ENCODE data around the gene UGT3A1.
"Not testable (repeated sequence)": the region's sequence is repeated elsewhere in the genome, so short reads cannot be mapped to it uniquely, and the experiment has no call there.

The UGT3A1 gene, protein sequence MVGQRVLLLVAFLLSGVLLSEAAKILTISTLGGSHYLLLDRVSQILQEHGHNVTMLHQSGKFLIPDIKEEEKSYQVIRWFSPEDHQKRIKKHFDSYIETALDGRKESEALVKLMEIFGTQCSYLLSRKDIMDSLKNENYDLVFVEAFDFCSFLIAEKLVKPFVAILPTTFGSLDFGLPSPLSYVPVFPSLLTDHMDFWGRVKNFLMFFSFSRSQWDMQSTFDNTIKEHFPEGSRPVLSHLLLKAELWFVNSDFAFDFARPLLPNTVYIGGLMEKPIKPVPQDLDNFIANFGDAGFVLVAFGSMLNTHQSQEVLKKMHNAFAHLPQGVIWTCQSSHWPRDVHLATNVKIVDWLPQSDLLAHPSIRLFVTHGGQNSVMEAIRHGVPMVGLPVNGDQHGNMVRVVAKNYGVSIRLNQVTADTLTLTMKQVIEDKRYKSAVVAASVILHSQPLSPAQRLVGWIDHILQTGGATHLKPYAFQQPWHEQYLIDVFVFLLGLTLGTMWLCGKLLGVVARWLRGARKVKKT

DNA sequence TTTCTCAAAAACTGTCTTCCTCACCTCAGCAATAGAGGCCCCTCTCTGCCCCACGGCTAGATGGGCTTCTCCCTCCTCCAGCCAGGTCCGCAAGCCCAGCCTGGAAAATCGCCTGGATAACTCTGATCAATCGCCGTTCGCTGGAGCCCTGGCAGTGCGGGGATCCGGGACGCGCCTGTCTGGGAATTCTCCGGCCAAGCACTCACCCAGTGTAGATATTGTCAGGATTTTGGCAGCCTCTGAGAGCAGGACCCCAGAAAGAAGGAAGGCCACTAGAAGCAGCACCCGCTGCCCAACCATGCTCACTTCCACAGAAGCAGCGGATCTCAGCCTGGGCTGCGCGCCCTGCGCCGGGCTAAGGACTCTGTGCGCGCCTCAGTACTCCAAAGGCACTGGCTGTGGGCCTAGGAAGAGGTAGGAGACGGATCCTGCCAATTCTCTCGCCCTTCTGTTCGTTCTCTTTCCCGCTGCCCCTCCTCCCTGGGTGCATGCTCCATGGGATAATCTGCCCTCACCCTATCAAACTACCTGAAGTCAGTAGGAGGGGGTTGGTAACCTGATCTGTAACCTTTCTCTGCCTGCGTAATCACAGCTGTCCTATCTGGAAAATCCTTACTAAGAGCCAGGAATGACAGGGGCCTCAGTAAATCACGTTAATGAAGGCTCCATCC is at the start of gene UGT3A1:
UGT3A1 (minus strand) TSS at position 450 of the 671 bp plus-strand sequence; CDS start at position 300, 150 bp downstream.
- DNase-seq (ENCODE audit: low read depth), result no peak

DNA sequence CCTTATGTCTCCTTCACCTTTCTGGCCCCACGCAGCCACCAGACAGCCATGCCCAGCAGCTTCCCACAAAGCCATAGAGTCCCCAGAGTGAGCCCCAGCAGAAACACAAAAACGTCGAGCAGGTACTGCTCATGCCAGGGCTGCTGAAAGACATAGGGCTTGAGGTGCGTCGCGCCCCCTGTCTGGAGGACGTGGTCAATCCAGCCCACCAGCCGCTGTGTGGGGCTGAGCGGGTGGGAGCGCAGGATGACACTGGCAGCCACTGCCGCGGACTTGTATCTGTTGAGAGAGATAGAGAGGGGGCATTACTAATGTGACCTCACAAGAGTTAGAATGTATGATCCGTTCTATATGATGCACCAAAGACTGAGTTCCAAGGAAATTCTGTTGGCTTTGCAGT is 44.5 kb upstream of the UGT3A1 start:
- DNase-seq (ENCODE audit: low read depth), result no peak

DNA sequence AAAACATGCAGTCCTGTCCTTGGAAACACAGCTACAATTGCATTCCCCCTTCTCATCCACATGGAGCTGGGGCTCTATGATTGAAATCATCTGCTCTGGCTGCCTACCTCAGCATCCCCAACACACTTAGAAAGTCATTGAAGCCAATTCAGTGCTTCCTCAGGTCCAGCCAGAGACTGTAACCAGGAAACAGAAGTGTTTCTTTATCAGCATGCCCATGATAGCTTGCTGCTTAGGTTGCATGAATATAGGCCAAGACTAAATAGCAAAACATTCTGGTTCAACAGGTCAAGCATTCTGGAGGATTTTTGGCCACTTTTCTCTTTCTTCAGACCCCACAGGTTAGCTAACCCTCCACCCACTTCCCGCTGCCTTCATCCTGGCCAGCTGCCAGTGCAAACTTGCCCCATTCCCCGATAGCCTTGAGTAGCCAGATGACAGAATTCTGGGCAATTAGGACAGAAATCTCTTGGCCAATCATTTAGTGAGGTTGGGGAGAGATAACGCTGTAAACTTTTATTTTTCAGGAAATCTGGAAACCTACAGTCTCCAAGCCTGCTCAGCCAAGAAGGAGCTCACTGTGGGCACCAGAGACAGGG is 43.4 kb upstream of the UGT3A1 start:
- DNase-seq (ENCODE audit: low read depth), result not testable (repeated sequence)

DNA sequence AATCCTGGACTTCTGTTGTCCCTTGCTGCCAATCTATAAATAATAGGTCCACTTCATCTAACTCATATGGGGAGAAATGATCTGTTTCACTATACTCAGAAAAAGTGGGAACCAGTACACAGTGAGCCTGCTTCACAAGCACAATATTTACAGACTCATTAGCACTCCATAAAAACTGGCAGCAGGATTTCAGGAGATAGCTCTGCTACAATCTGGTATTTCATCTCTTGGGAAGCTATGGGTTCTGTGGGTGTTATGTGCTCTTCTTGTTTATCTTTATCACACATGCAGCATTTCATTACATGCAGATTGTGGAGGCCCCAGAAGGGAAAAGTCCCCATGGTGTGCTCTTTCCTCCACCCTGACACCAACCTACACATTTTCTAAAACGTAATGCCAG is 42.3 kb upstream of the UGT3A1 start:
- DNase-seq (ENCODE audit: low read depth), result no peak

DNA sequence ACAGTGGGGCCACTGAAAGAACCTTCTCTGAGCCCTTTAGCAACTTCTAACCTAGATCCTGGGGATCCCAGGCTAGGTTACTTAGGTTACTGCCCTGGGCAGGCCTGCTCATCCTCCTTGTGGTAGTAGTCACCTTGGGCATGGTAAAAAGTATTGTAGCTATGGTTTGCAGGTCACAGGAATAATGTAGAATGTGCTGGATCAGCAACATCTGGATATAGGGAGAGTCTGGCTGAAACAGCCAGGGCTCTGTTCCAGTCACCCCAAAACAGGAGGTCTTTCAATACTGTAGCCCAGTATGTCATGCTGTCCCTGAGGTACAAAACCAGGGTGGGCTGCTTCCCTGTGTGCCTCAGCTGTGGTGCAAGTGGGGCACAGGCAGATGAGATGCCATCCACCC is 41.9 kb upstream of the UGT3A1 start:
- DNase-seq (ENCODE audit: low read depth), result no peak

DNA sequence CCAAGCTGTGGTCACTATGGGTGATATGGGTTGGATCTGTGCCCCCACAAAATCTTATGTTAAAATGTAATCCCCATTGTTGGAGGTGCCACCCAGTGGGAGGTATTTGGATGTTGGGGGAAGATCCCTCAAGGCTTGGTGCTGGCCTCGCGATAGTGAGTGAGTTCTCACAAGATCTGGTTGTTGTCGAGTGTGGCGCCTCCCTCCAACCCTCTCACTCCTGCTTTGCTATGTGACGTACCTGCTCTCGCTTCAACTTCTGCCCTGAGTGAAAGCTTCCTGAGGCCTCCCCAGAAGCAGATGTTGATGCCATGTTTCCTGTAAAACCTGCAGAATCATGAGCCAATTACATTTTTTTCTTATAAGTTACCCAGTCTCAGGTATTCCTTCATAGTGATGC is 40.0 kb upstream of the UGT3A1 start:
- no peak for DNase-seq (ENCODE audit: low read depth)

DNA sequence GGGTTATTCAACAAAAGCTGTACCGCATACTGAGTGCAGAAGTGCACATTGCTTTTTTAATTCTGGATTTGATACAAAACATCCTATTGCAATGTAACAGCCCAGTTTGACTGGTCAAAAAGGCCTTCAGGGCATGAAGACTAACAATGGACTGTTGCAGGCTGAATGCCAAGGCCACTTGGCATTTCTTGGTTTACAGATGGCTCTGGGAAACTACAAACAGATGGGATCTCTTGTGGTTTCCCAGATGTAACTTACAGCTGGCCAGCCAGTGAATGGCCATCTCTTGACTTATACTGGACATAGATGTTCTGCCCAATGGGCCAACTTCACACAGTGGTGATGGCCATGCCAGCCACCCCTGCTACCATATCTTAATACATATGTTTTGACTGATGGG is 38.7 kb upstream of the UGT3A1 start:
- DNase-seq (ENCODE audit: low read depth), result no peak

DNA sequence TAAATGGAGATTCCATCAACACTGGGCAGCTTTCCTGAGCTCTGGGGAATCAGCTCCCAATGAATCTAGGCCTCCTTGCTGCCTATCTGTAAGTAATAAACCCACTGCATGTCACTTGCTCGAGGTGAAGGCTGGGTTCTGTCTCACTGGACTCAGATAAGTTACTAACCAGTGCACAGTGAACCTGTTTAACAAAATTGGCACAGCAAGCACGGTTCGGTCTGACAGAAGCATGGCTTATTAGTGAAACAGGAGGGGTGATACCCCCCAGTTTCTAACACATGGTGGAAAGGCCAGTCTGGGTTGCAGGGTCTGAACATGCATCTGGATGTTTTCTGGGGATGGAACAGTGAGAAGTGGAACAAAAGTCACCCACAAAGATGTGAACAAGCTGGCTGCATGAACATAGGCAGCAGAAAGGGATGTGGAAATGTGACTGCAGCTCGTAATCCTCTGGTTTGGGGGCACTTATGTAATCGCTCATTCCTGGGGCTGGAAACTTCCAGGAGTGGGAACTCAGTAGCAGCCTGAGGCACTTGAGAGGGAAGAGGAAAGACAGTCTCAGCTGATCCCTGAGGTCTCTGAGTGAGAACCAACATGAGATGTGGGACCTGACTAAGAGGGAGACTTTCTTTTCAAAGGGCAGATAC is 37.8 kb upstream of the UGT3A1 start:
- DNase-seq (ENCODE audit: low read depth), result no peak

DNA sequence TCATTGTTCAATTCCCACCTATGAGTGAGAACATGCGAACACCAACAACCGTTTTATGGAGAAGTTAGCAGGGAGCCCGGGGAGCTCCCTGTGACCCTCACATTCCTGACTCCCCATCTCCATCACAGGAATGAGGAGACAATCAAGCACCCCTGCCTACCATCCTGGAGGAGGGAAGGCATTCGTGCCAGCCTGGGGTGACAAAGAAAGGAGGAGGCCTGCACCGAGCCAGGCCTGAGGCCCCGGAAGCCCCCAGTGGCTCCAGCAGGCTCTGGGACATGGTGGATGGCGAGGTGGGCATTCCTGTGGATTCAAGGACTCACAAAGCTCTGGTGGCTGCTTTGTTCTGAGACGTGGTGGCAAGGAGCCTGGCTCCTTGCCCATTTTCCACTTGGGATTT is 36.5 kb upstream of the UGT3A1 start:
- no peak for DNase-seq (ENCODE audit: low read depth)

DNA sequence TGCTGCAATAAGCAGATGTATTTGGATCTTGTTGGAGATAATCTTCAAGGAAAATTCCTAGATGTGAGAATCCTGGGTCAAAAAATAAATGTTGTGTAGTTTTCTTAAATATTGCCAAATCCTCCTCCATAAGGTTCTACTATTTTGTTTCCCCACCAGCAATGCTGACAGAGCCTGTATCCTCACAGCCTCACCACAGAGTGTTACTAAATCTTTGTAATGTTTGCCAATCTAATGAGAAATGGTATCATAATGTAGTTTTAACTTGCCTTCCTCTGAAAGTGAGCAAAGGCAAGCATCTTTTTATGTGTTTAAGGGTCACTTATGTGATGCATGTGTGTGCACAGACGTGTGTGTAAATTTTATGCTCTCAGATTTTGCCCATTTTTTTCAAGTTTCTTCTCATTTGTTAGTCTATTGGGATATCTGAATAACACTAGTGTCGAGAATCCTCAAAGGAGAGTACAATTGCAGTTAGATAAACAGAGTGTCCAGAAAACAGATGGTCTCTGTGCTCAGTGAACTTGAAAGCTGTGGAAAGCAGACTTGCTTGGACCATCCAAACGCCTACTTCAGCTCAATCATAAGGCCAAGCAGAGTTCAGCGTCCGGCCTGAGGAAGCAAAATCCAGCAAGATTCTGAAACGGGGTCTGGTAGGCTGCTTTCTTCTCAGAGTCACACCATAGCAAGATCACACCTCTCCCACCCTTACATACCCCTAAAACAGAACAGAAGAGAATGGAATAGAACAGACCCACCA is 35.7 kb upstream of the UGT3A1 start:
- DNase-seq (ENCODE audit: low read depth), result no peak

DNA sequence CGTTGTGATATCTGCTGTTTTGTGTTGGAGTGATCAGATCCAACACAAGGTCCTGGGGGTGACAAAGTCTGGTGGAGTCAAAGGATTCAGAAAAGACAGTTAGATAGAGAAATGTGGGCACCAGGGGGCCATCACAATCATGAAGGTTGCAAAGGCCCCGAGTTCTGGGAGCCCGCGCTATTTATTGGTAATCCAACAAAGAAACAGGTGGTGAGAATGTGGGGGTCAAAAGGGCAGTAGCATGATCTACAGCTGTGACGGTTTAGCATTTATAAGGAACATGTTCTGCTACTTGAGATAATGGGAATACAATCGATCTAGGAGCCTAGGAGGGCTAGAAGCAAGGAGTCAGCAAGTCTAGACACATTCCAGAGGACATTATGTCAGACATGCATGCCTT is 31.1 kb upstream of the UGT3A1 start:
- not testable (repeated sequence) for DNase-seq (ENCODE audit: low read depth)

DNA sequence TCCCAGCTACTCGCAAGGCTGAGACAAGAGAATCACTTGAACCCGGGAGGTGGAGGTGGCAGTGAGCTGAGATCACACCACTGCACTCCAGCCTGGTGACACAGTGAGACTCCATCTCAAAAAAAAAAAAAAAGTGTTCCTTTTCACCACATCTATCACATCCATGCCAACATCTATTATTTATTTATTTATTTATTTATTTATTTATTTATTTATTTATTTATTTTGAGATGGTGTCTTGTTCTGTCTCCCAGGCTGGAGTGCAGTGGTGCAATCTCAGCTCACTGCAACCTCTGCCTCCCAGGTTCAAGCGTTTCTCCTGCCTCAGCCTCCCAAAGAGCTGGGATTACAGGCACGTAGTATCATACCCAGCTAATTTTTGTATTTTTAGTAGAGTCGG is 28.4 kb upstream of the UGT3A1 start:
- not testable (repeated sequence) for DNase-seq (ENCODE audit: low read depth)

DNA sequence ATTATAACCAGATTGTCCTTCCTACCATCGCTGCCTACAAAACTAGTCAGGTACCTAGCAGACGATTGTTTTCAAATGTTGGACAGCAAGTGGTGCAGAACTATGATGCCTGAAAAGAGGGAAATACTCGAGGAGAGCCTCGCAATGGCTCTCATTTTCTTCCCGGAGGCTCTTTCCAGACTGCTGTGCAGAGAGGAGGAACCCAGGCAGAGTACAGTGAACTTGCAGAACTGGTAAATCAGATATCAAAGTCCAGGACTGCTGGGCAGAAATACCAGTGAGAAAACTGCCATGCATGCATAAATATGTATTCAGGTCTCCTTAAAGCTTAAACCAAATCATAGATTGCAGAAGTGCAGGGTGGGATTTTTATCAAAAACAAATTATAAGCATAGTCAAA is 26.4 kb upstream of the UGT3A1 start:
- no peak for DNase-seq (ENCODE audit: low read depth)

DNA sequence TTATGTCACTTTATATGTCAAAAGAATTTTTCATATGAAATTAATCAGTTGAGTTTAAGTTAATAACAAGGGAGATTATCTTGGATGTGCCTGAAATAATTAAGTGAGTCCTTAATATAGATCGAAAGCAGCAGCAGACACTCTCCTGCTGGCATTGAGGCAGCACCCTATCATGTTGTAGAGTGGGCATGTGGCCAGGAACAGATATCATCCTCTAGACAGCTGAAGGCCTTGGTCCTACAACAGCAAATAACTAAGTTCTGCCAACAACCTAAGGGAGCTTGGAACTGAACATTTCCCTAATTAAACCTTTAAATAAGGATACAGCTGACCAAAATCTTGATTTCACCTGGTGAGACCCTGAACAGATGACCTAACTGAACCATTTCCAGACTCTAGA is 25.8 kb upstream of the UGT3A1 start:
- no peak for DNase-seq (ENCODE audit: low read depth)

DNA sequence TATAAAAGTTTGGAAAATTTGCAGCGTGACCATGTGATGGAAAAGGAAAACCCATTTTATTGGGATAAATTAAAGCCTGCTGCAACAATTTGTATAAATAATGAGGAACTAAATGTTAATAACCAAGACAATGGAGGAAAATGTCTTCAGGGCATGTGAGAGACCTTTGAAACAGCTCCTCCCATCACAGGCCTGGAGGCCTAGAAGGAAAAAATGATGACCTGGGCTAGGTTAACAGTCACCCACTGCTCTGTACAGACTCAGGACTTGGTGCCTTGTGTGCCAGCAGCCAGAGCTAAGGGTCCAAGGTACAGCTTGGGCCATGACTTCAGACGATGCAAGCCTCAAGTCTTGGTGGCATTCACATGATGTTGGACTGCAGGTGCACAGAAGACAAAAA is 22.0 kb upstream of the UGT3A1 start:
- DNase-seq (ENCODE audit: low read depth), result no peak

DNA sequence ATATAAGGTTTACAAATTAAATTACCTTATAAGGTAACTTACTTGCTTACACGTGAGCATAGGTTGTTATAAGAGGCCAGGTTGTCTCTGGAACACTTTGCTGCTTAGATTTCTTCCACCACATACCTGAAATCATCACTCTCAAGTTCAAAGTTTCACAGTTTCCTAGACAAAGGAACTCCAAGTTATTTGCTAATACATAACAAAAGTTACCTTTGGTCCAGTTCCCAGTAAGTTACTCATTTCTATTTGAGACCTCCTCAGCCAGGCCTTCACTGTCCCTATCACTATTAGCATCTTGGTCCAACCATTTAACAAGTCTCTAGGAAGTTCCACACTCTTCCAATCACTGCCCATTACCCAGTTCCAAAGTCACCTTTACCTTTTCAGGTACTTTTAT is 18.5 kb upstream of the UGT3A1 start:
- DNase-seq (ENCODE audit: low read depth), result no peak

DNA sequence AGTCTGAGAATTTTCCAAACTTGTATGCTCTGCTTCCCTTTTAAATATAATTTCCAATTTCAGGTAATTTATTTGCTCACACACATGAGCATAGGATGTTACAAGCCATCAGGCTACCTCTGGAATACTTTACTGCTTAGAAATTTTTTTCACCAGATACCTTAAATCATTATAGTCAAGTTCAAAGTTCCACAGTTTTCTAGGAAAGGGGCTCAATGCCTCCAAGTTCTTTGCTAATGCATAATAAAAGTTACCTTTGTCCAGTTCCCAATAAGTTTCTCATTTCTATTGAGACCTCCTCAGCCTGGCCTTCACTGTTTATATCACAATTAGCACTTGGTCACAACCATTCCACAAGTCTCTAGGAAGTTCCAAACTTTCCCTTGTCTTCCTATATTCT is 16.2 kb upstream of the UGT3A1 start:
- no peak for DNase-seq (ENCODE audit: low read depth)

DNA sequence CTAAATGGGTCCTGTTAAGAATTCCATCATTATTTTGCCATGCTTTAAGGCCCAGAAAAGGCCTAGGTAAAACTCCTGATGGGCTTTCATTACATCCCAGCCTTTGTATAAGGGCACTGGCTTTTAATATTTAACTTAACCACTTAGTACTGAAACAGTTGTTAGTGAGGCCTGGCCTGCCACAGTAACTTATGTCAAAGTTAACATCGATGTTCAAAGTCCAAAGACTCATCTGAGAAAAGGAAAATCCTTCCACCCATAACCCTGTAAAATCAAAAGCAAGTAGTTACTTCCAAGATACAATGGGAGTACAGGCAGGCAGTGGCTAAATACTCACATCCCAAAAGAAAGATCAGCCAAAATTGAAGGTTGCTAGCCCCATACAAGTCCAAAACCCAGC is 15.0 kb upstream of the UGT3A1 start:
- no peak for DNase-seq (ENCODE audit: low read depth)

DNA sequence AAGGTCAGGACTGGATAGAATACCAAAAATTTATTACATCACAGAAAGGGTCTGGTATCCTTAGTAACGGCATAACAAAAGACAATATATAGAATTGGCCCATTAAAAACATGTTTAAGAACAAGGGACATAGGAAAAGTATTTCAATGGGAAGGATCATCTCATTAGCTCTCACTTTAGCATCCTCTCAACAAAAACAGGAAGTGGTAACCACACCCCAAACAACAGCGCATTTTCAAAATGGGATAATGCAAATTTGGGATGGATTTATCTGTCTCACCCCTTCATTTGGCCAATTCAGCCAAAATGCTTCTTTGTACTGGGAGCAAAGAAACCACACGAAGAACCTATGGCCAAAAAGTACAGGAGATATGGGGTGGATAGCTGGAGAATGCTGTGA is 9.8 kb upstream of the UGT3A1 start:
- DNase-seq (ENCODE audit: low read depth), result no peak

DNA sequence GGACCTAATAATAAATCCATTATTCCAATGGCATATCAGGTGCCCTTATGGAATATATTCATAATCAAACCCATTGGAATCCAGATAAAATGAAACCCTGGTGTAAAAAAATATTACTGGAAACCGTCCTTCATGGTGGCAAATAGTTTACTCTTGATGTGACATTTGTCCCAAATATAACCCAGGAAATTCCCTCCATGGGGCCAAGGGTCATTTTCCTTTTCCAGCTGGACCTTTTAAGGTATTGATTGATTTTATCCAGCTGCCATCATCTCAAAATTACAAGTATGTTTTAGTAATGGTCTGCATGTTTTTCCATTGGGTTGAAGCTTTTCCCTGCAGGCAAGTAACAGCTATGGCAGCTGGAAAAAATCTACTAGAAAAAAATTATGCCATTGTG is 8.4 kb upstream of the UGT3A1 start:
- DNase-seq (ENCODE audit: low read depth), result no peak

DNA sequence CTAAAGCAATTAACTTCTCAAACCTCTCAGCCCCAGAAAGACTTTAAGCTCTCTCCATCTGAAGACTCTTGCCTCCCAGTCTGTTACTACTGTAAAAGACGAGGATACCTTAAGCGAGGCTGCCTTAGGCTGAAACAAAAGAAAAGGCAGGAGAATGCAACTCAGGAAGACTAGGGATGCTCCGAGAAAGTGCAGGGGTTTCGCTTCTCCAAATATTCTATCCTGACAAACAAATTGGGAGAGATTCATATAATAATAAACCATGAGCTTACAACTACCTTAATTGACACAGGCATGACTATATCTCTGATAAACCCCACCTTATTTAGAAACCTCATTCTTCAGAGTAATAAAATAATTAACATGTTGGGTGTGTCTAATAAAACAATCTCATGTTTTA is 4.9 kb upstream of the UGT3A1 start:
- DNase-seq (ENCODE audit: low read depth), result no peak

DNA sequence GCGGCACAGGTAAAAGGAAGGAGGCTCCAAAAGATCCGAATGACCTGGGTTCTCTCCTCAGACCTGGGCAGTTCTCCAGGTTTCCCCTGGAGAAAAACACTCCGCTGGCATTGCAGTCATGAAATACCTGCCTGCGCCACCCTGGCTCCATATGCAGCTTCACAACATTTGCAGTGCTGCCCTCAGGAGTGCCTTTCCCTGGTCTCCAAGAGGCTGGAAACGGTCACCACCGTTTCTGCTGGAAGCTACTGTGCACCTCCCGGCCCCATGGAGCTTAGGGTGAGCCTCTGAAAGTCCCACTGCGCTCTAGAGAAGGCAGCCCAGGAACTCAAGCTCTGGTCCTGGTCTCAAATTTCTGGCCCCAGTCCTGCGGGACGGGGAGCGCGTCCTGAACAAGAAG is 670 bp downstream of the UGT3A1 start:
- DNase-seq (ENCODE audit: low read depth), result no peak
